Measurements from ENCODE around the gene KIDINS220. TPM values are rescaled to one million over a fixed set of nuclear protein-coding genes. Genes with fewer than 3 reads are reported as not detected.

The KIDINS220 gene
- total and polyA plus RNA-seq, 9 of the 15 experiments (the other 6 are each of a cell fraction or from before 2014, with no cell fraction given): 15.2 to 48.0 (median 34.4) TPM

GRCh38 chr2:8877894-8878293 lies 40.5 kb upstream of the KIDINS220 start:
- Histone ChIP-seq H3K9me1 (ENCODE audit: control insufficient read depth, insufficient read depth, low read length) (no peaks in the 10 kb centered on the region), H3K9me3 (replicated peaks; ENCODE audit: control insufficient read depth, insufficient read depth, low read depth, low read length) (no peaks in the 10 kb centered on the region), H3K79me2 (ENCODE audit: control insufficient read depth, insufficient read depth, low read length) (no peaks in the 10 kb centered on the region), H3K4me1 (replicated peaks in 1 of 2; ENCODE audit: control insufficient read depth in 2 of 2, insufficient read depth in 2 of 2, low read length in 2 of 2) (peaks cover 0 to 2% of the 10 kb centered on the region in 2 experiments; a peak in 1 of 5 replicates), H4K20me1 (replicated peaks; ENCODE audit: control insufficient read depth, insufficient read depth, low read length) (no peaks in the 10 kb centered on the region), H3K4me3 (no peak overlapping the region), H3K36me3 (ENCODE audit: control insufficient read depth, insufficient read depth, low read length) (peaks cover 82% of the 10 kb centered on the region), H3K27me3 (ENCODE audit: control insufficient read depth in 2 of 2, insufficient read depth in 2 of 2, low read length in 2 of 2) (no peaks in the 10 kb centered on the region), H3K9ac (ENCODE audit: insufficient read depth in 1 of 2, low read depth in 2 of 2, low read length in 2 of 2) (no peak overlapping the region), H3K4me2 (ENCODE audit: insufficient read depth, low read length) (no peak overlapping the region), H3K27ac (ENCODE audit: extremely low read depth, low read depth, low read length) (no peak overlapping the region), H2AFZ (ENCODE audit: low read depth, low read length) (no peak overlapping the region)
- no peak for DNase-seq (ENCODE audit: extremely low read depth in 1 of 4, low spot score in 3 of 4)
- in situ Hi-C loops (cut with MboI) (no loop called here), intact Hi-C loops (cut with micrococcal nuclease) (no loop called here)
- FAIRE-seq: no peak
- no TSS peak for BruUV-seq (replicated peaks)
- no peak for ATAC-seq
- 93% methylated on average over 4 of the region's 4 CpGs for WGBS (ENCODE audit: insufficient coverage, low coverage, missing lambda C conversion rate)
- TF ChIP-seq E2F6 (IDR thresholded peaks at IDR 0.05; ENCODE audit: borderline replicate concordance in 1 of 2, extremely low read depth in 1 of 2, insufficient read depth in 1 of 2, insufficient read length in 1 of 2, low read depth in 1 of 2, low read length in 1 of 2, poor library complexity in 1 of 2, severe bottlenecking in 1 of 2) (no peak), ARID3B (CRISPR knock-in tag; IDR thresholded peaks at IDR 0.05; ENCODE audit: borderline replicate concordance) (no peak), CREB3 (tag; conservative IDR thresholded peaks at IDR 0.05; ENCODE audit: low read depth) (no peak), SRSF1 (IDR thresholded peaks at IDR 0.05; ENCODE audit: low read depth, low read length) (no peak), KDM1A (IDR thresholded peaks at IDR 0.05) (no peak), HBP1 (CRISPR knock-in tag; IDR thresholded peaks at IDR 0.05) (no peak), CHCHD3 (CRISPR knock-in tag; IDR thresholded peaks at IDR 0.05) (no peak), U2AF2 (optimal IDR thresholded peaks at IDR 0.05; ENCODE audit: low read depth, low read length) (no peak), ZNF143 (CRISPR knock-in tag; IDR thresholded peaks at IDR 0.05) (no peak), CHD4 (IDR thresholded peaks at IDR 0.05; ENCODE audit: insufficient read depth, insufficient replicate concordance, low read depth, low read length, poor library complexity, severe bottlenecking) (no peak)
- ChIA-PET CTCF (ENCODE audit: low intra/inter-chr PET ratio) (no interaction called here), POLR2A (interaction anchor here (1.1 to 1.3 kb wide), 2 partner anchors 9 to 11 kb away, joined by 3 to 5 read pairs; no protein-coding TSS in a partner anchor)

Data from K562 (cell line).